KOPT-K1 (cell line): ENCODE results near the gene PRPF6.

Experiments used
- H3K27ac ChIP-seq: fragments of 200-600 bp; sonication (generic); 2 replicates; pipeline ENCODE4 v1.5.1; 2016; ENCODE audit warnings: antibody characterized with exemption, mild to moderate bottlenecking, low read depth, low read length; ENCODE audit not compliant: poor library complexity, severe bottlenecking
- H3K36me3 ChIP-seq: fragments of 200-600 bp; sonication (generic); 2 replicates; pipeline ENCODE4 v1.5.1; 2017; ENCODE audit warnings: antibody characterized with exemption, mild to moderate bottlenecking, low read length, moderate library complexity; ENCODE audit not compliant: insufficient read depth
- H3K9me3 ChIP-seq: fragments of 200-600 bp; sonication (generic); 2 replicates; pipeline ENCODE4 v1.5.1; 2017; ENCODE audit warnings: antibody characterized with exemption, low read length, mild to moderate bottlenecking; ENCODE audit not compliant: insufficient read depth, poor library complexity, severe bottlenecking

The PRPF6 gene

DNA sequence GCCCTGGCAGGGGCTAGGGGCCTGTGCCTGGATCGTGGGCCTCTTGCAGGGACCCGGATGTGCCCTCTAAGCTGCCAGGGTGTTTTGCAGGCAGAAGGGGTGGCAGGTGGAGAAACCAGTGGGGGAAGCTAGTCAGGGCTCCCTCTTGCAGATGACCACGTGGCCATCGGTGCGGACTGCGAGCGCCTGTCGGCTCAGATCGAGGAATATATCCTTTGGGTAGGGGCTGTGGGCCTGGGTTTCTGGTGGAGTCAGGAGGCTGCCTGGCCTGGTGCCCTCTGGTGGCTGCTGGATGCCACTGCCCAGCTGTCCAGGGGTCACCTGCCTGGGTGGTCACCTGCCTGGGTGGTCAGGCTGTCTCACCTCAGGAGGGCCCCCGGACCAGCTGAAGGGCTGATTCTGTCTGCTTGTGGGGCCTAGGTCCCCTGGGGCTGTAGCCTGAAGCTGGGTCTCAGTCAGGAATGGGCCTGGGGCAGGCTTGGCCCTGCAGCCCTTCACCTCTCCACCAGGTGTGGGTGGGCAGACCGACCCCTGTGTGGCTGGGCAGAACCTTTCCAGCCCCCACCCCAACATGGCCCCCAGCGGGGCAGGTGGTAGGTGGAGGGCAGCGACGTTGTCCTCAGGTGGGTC is 88.8 kb downstream of the PRPF6 start:
- Histone ChIP-seq H3K36me3 (peaks cover 32% of the 10 kb centered on the region), H3K27ac (no peak overlapping the region), H3K9me3 (no peaks in the 10 kb centered on the region)

DNA sequence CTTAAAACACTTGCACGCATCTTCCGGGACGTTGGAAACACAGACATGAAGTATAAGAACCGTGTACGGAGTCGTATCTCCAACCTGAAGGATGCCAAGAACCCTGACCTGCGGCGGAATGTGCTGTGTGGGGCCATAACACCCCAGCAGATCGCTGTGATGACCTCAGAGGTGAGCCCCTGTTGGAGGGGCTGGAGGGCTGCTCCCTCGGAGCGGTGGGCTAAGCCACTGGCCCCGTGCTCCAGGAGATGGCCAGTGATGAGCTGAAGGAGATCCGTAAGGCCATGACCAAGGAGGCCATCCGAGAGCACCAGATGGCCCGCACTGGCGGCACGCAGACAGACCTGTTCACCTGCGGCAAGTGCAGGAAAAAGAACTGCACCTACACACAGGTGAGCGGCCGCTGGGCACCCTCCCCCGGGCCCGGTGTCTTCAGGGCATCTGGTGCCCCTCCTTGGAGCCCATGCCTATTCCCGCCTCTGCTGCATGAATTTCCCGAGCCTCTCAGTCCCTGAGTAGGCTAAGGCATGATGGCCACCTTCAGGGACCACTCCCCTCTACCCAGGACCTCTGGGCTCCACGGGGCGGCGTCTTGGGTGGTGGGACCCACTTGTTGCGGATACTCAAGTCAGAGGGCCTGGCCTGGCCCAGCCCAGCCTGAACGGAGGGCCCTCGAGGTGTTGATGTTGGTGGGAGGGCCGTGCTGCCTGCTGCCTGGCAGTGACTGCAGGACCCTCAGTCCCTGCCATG is 89.5 kb downstream of the PRPF6 start:
- Histone ChIP-seq H3K27ac (no peak overlapping the region), H3K36me3 (peaks cover 39% of the 10 kb centered on the region), H3K9me3 (no peaks in the 10 kb centered on the region)

DNA sequence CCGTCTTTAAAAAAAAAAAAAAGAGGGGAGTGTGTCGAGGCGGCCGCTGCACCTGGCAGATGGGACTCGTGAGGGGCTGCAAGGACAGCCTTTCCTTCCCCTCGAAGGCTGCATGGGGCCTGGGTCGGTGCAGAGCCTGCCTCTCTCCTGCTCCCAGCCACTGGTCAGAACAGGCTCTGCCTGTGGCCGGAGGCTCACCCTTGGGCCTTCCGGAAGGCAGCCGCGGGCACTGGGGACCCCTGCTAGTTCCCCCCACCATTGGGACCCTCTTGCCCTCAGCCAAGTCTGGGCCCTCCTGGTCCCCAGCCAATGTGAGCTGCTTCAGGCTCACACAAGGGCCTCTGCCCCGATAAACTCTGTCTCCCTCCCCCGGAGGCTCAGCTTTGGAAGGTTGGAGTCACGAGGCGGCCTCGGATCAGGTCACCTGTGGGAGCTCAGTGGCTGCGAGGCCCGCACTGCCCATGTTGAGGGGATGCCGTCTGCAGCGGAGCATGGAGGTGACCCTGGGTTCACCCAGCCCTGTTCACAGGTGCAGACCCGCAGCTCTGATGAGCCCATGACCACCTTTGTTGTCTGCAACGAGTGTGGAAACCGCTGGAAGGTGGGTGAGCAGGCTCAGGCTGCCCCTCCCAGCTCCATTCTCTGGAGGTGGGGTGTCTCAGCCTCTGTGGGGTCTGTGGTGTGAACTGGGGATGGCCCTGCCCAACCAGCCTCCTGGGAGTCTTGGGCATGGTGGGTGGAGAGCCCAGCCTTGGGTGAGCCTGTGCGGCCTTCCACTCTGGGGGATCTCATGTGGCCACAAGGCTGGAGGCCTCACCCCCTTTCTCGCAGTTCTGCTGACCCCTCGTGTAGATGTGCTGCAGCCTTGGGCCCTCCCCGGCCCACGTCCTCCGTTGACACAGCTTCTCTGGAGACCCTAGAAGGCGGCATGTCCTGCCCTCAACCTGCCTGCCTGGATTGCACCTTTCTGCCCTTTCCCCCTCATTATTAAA is 90.7 kb downstream of the PRPF6 start:
- H3K9me3 ChIP-seq: no peaks in the 10 kb centered on the region
- H3K36me3 ChIP-seq: peaks cover 42% of the 10 kb centered on the region
- no peak overlapping the region for H3K27ac ChIP-seq

DNA sequence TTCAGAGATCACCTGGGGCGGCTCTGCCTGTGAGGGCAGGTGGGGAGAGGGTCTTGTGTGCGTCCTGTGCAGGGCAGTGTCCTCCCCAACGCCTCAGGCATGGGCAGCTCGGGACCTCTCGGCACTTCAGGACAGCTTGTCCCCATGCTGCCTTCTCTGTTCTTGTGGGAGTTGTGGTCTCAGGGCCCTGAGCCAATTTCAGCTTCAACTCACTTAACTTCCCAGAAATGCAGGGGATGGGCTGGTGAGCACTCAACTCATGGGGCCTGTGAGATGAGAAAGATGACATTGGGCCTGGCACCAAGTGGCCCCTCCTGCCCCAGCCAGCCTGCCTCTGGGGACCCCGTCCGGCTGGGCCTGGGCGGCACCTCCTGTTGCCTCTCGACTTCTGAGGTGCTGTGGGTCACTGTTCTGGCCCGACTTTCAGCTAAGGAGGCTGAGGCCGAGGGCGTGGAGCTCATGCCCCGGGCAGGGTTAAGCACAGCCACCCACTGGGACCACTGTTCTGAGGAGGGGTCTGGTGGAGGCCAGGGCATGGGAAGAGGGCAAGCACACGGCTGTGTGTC is 91.6 kb downstream of the PRPF6 start:
- no peaks in the 10 kb centered on the region for H3K9me3 ChIP-seq
- peaks cover 42% of the 10 kb centered on the region for H3K36me3 ChIP-seq
- no peak overlapping the region for H3K27ac ChIP-seq

DNA sequence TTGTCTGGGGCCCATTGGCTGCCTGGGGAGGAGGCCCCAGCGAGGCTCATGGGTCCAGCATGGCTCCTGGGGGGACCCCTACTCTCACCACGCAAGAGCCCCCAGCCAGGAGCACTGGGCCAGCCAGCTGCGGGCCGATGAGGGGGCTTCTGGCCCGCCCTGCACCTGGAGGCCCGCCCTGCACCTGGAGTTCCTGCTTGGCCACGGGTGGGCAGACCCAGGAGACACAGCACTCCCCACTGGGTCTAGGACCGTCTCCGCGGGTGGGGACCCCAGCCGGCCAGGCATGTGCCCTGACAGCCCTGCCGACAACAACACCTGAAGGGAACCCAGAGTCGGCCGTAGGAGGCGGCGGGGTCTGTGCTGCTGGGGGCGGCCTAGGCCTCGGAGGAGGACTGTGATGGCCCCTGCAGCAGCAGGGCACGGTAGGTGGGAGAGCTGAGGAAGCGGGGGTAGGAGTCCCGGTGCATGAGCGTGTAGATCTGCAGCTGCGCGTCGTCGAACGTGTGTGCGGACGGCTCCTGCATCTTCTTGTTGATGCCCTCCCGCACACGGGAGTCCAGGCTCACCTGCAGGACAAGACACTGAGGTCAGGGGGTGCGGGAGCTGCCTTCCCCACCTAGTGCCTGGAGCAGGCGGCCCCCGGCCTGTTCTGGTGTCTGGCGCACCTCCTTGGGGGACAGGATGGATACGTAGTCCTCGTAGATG is 92.7 kb downstream of the PRPF6 start:
- H3K9me3 ChIP-seq: no peaks in the 10 kb centered on the region
- no peak overlapping the region for H3K27ac ChIP-seq
- H3K36me3 ChIP-seq: peaks cover 42% of the 10 kb centered on the region

DNA sequence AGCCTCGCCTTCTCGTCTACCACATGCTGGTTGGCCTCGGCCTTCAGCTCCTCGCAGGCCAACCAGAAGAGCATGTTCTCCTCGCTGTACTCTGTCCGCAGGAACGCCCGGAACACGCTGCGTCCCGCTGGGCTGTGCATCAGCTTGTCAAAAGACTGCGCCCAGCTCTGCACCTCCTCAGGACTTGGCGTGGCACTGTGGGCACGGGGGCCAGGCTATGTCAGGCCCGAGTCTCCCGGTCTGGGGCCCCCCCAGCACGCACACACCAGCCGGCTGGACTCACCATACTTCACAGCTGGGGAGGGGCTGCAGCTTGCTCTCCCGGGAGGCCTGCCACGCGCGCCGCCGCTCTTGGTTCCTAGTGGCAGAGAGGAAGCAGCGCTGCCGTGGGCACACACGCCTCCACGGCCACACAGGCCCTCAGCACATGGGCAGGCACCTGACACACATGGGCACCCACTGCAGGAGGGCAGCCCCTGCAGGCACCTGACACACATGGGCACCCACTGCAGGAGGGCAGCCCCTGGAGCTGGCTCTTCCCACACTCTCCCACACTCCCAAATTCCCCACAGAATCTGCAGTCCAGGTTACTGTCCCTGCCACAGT is 93.4 kb downstream of the PRPF6 start:
- Histone ChIP-seq H3K27ac (no peak overlapping the region), H3K36me3 (peaks cover 42% of the 10 kb centered on the region), H3K9me3 (no peaks in the 10 kb centered on the region)

DNA sequence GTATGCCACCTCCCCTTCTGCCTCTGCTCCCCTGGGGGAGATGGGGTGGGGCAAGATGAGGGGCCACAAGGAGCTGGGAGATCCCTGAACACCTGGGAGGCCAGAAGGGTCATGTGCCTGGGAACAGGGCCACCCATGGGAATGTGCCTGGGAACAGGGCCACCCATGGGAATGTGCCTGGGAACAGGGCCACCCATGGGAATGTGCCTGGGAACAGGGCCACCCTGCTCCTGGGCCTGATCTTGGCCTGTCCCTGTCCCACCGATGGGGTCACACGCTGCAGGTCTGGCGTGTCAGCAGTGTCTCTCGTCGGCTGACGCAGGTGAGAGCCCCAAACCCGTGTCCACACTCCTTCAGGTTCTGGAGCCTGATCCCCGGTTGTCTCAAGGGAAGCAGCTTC is 94.0 kb downstream of the PRPF6 start:
- Histone ChIP-seq H3K36me3 (peaks cover 42% of the 10 kb centered on the region), H3K9me3 (no peaks in the 10 kb centered on the region)

DNA sequence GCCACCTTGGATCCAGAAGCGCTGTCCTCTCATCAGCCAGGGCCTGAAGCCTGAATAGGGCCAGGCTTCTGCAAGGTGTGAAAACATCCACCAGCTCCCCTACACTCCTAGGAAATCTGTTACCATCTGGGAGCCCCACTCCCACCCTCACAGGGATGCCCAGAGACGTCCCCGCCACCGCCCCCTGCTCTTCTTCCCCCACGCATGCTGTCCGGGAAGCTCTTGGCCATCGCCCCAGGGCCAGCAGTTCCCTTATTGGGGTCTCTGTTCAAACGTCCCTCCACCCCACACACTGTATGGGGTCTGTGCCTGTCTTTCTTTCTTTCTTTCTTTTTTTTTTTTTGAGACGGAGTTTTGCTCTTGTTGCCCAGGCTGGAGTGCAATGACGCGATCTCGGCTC is 94.6 kb downstream of the PRPF6 start:
- Histone ChIP-seq H3K36me3 (peaks cover 42% of the 10 kb centered on the region), H3K27ac (no peak overlapping the region), H3K9me3 (no peaks in the 10 kb centered on the region)

More for the DNA sequence above, 94.0 kb downstream of the PRPF6 start:
- H3K27ac ChIP-seq: no peak overlapping the region

DNA sequence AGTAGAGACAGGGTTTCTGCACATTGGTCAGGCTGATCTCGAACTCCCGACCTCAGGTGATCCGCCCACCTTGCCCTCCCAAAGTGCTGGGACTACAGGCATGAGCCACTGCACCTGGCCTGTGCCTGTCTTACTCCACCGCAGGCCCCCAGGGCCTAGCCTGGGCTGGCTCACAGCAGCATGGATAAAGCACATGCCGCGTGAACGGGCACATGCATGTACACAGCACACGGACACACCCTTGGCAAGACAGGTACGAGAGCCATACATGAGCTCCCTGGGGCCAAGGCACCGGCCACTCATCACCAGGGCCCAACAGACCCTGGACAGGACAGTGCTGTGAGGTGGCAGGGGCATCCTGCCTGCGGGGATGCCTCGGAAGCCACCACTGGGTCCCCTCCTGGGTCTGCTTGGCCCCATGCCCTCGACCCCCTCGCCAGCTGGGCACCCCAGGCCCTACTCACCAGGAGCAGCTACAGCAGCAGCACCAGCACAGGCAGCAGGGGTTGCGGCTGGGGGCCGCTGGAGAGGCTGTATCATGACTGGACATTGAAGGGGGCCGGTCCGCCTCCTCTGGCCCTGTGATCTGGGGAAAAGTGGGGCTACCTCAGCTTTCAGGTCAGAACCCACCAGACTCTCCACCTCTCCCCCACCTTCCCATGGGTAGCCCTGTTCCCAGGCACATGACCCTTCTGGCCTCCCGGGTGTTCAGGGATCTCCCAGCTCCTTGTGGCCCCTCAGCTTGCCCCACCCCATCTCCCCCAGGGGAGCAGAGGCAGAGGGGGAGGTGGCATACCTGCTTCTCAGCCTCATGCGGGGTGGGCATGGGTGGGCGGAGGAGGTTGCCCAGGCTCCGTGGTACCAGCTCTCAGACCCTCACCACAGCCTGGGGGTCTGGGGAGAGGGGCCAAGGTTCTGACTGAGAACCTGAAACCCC is 95.4 kb downstream of the PRPF6 start:
- H3K27ac ChIP-seq: peak overlapping the region; percentile 95
- no peaks in the 10 kb centered on the region for H3K9me3 ChIP-seq
- peaks cover 42% of the 10 kb centered on the region for H3K36me3 ChIP-seq

DNA sequence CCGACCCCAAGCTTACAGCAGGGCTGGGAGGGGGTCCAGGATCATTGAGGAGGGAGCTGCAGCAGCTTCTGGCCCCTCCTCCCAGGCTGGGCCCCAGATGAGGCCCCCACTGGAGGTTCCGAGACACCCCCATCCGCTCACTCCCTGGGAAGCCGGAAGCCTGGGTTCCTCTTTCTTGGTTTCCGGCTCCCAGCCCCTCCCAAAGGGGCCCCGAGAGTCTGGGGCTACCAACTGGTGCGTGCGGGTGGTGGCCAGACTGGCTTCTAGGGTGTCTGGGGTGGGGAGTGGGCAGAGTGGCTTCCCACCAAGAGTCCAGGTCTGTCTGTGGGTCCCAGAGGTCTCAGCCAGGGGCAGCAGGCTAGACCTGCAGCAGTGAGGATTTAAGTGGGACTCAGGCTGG is 96.2 kb downstream of the PRPF6 start:
- no peaks in the 10 kb centered on the region for H3K9me3 ChIP-seq
- peaks cover 36% of the 10 kb centered on the region for H3K36me3 ChIP-seq
- peak overlapping the region; percentile 95 for H3K27ac ChIP-seq

DNA sequence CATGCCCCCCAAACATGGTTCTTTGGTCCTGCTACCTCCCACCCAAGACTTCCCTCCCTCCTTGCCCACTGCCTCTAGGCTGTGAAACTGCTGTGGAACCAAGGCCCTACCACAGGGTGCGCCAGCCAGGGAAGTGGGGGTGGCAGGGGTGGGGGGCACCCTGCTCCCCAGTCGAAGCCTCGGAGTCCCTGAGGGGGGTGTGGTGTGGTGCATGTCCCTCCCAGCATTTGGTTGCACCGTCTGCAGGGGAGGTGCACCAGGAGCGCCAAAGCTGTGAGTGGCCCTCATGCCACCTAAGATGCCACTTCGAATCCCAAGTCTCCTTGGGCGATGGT is 96.6 kb downstream of the PRPF6 start:
- Histone ChIP-seq H3K36me3 (peaks cover 32% of the 10 kb centered on the region), H3K9me3 (no peaks in the 10 kb centered on the region), H3K27ac (peak overlapping the region; percentile 95)

DNA sequence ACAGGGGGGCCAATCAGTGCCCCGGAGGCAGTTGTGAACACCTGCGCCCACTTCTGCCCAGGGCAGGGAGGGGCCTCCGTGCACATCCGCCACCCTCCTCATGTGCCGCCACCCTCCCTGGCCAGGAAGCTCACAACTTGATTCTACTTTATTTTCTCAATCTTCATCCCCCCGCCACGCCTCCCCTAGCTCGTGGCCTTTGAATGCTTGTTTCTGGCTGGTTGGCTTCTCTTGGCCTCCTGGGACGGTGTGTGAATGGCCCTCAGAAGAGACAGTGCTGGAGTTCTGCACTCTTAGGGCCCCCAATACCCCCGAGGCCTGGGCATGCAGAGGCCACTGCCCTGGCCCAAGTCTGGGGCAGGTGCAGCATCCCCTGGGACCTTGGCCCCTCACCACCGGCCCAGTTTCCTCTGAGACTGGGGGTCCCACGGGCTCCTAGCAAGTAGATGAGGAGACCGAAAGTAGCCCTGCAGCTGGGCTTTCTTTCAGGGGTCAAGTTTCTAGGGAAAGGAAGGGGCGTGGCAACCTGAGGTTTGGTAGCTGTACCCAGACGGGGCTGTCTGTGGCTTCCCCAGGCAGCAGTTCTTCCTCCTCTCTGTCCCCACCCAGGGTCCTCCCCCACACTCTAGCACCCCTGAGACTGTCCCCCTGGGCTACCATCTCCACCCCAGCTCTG is 97.1 kb downstream of the PRPF6 start:
- H3K27ac ChIP-seq: peak overlapping the region; percentile 95
- no peaks in the 10 kb centered on the region for H3K9me3 ChIP-seq
- peaks cover 27% of the 10 kb centered on the region for H3K36me3 ChIP-seq

DNA sequence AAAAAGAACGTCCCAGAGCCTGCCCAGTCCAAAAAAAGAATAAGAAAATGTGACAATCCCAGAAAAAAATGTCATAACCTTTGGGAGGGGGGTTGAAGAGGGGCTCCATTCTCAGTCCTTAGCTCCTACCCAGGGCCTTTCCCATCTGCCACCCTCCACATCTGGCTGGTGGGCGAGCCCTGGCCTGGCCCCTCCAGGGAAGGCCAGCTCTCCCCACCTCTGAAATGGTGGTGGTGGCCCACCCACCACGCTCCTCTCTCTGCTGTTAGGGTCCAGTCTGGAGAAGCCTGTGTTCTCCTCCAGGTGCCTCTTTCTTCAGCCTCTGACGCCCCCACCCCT is 98.0 kb downstream of the PRPF6 start:
- peaks cover 18% of the 10 kb centered on the region for H3K36me3 ChIP-seq
- peak overlapping the region; percentile 95 for H3K27ac ChIP-seq
- H3K9me3 ChIP-seq: no peaks in the 10 kb centered on the region
